ENCODE results near the gene ANO2.

Gene ANO2

GRCh38 chr12:5965950-5966383 lies 20.9 kb upstream of the ANO2 start (continued):
- TF ChIP-seq CSRNP3 (CRISPR knock-in tag; IDR thresholded peaks at IDR 0.05): no peak

- no peak for TF ChIP-seq RARB (CRISPR knock-in tag; IDR thresholded peaks at IDR 0.05)
- TF ChIP-seq ZFP3 (CRISPR knock-in tag; IDR thresholded peaks at IDR 0.05): no peak
- peak; percentile 41 for ATAC-seq
Measured at GRCh38 chr12:5964913-5965900, 20.1 kb upstream of the ANO2 start.

DNA sequence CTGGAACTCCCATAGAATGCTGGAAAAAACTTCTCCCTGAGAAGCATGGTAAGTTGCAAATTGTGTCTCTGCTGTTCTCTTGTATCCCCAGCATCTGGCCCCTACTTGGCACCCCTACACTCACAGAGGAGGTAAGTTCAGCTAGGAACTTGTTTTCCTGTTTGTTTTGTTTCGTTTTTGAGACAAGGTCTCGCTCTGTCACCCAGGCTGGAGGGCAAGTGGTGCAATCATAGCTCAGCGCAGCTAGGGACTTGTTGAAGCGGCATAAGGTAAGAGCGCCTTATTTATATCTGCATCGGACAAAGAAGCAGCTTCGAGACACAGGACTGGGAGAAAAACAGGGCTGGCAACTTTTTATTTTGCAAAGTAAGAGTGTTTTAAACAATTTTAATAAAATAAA lies 18.5 kb upstream of the ANO2 start:
- ATAC-seq: no peak
- no peak for TF ChIP-seq SNAI2 (CRISPR knock-in tag; IDR thresholded peaks at IDR 0.05)
- no peak for TF ChIP-seq CSDC2 (CRISPR knock-in tag; IDR thresholded peaks at IDR 0.05)
- no peak for TF ChIP-seq ESRRG (CRISPR knock-in tag; IDR thresholded peaks at IDR 0.05)
- no peak for TF ChIP-seq ZFP30 (CRISPR knock-in tag; IDR thresholded peaks at IDR 0.05)
- no peak for TF ChIP-seq TOX (CRISPR knock-in tag; IDR thresholded peaks at IDR 0.05; ENCODE audit: borderline replicate concordance)
- no peak for TF ChIP-seq ZNF70 (CRISPR knock-in tag; IDR thresholded peaks at IDR 0.05)
- TF ChIP-seq ZC3H10 (CRISPR knock-in tag; IDR thresholded peaks at IDR 0.05): no peak
- TF ChIP-seq ISL1 (CRISPR knock-in tag; IDR thresholded peaks at IDR 0.05): no peak
- no peak for TF ChIP-seq OSR1 (CRISPR knock-in tag; IDR thresholded peaks at IDR 0.05)
- no peak for TF ChIP-seq ZNF565 (CRISPR knock-in tag; conservative IDR thresholded peaks at IDR 0.05; ENCODE audit: low read depth)
- TF ChIP-seq CREB5 (CRISPR knock-in tag; IDR thresholded peaks at IDR 0.05; ENCODE audit: low read depth): no peak
- TF ChIP-seq, protein P1, sequence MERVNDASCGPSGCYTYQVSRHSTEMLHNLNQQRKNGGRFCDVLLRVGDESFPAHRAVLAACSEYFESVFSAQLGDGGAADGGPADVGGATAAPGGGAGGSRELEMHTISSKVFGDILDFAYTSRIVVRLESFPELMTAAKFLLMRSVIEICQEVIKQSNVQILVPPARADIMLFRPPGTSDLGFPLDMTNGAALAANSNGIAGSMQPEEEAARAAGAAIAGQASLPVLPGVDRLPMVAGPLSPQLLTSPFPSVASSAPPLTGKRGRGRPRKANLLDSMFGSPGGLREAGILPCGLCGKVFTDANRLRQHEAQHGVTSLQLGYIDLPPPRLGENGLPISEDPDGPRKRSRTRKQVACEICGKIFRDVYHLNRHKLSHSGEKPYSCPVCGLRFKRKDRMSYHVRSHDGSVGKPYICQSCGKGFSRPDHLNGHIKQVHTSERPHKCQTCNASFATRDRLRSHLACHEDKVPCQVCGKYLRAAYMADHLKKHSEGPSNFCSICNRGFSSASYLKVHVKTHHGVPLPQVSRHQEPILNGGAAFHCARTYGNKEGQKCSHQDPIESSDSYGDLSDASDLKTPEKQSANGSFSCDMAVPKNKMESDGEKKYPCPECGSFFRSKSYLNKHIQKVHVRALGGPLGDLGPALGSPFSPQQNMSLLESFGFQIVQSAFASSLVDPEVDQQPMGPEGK (CRISPR knock-in tag; IDR thresholded peaks at IDR 0.05; ENCODE audit: borderline replicate concordance): no peak
- no peak for TF ChIP-seq PPARA (CRISPR knock-in tag; IDR thresholded peaks at IDR 0.05; ENCODE audit: borderline replicate concordance)
- TF ChIP-seq BACH2 (CRISPR knock-in tag; IDR thresholded peaks at IDR 0.05; ENCODE audit: borderline replicate concordance): no peak
- no peak for TF ChIP-seq TSHZ2 (CRISPR knock-in tag; IDR thresholded peaks at IDR 0.05)
- TF ChIP-seq ARNTL (CRISPR knock-in tag; IDR thresholded peaks at IDR 0.05; ENCODE audit: borderline replicate concordance, low read depth): no peak
- TF ChIP-seq CSRNP3 (CRISPR knock-in tag; IDR thresholded peaks at IDR 0.05): no peak
- no peak for TF ChIP-seq GLIS3 (CRISPR knock-in tag; IDR thresholded peaks at IDR 0.05)
- no peak for TF ChIP-seq TCF4 (CRISPR knock-in tag; IDR thresholded peaks at IDR 0.05; ENCODE audit: borderline replicate concordance)
- TF ChIP-seq RARB (CRISPR knock-in tag; IDR thresholded peaks at IDR 0.05): no peak

Measured in SK-N-SH treated with all-trans-retinoic acid at 6 μM for 48 hours (cell line).